K562 (cell line): ENCODE measurements around the gene CD79A. TPM values are rescaled to one million over a fixed set of nuclear protein-coding genes. Genes with fewer than 3 reads are reported as not detected.

Experiments
- ADNP ChIP-seq: fragments of 200-800 bp; sonication (Bioruptor generic); IDR thresholded peaks from 2 replicates; pipeline ENCODE4 v1.6.1; 2016; ENCODE audit warnings: missing genetic modification characterization, missing compliant biosample characterization
- CBX3 ChIP-seq, 2 experiments: IDR thresholded peaks; 1 replicate in 1 of 2; 2 replicates in 1 of 2; pipeline ENCODE4 v1.6.1; 2012; ENCODE audit warnings: inconsistent platforms in 2 of 2, low read length in 2 of 2, borderline replicate concordance in 1 of 2, control low read depth in 1 of 2
- ELF1 ChIP-seq: fragments of 200-800 bp; sonication (Bioruptor generic); IDR thresholded peaks from 2 replicates; pipeline ENCODE4 v1.6.1; 2016; ENCODE audit warnings: missing genetic modification characterization, missing compliant biosample characterization
- ESRRA ChIP-seq: fragments of 450-650 bp; IDR thresholded peaks from 2 replicates; pipeline ENCODE4 v1.6.1; 2014; ENCODE audit warnings: low read depth, mild to moderate bottlenecking, moderate library complexity, borderline replicate concordance
- JUND ChIP-seq, 2 experiments: IDR thresholded peaks; 2 replicates in 1 of 2; 3 replicates in 1 of 2; pipeline ENCODE4 v1.6.1; 2011; ENCODE audit warnings: borderline replicate concordance in 2 of 2, low read depth in 2 of 2, low read length in 2 of 2, improper control_type of control experiment in 1 of 2, missing biosample characterization in 1 of 2, missing genetic modification characterization in 1 of 2, missing genetic modification reagents in 1 of 2
- KHSRP ChIP-seq: fragments of 450-650 bp; IDR thresholded peaks from 2 replicates; pipeline ENCODE4 v1.6.1; 2017
- LARP7 ChIP-seq: fragments of 450-650 bp; IDR thresholded peaks from 2 replicates; pipeline ENCODE4 v1.6.1; 2016
- LCOR ChIP-seq: sonication (generic); formaldehyde crosslinking; IDR thresholded peaks from 2 replicates; pipeline ENCODE4 v1.8.0; 2022; ENCODE audit warnings: mild to moderate bottlenecking, missing genetic modification reagents
- MAFK ChIP-seq: IDR thresholded peaks from 2 replicates; pipeline ENCODE4 v1.6.1; 2011; ENCODE audit warnings: low read length, improper control_type of control experiment
- MTA2 ChIP-seq: fragments of 450-650 bp; IDR thresholded peaks from 2 replicates; pipeline ENCODE4 v1.6.1; 2016; ENCODE audit warnings: low read depth
- NFIX ChIP-seq: fragments of 250-450 bp; sonication (Bioruptor Pico); IDR thresholded peaks from 2 replicates; pipeline ENCODE4 v1.4.0; 2020; ENCODE audit warnings: low read depth, mild to moderate bottlenecking, moderate library complexity
- PHF21A ChIP-seq: fragments of 450-650 bp; IDR thresholded peaks from 2 replicates; pipeline ENCODE4 v1.6.1; 2017; ENCODE audit warnings: low read depth, borderline replicate concordance
- PHF8 ChIP-seq: fragments of 200-600 bp; sonication (generic); IDR thresholded peaks from 2 replicates; pipeline ENCODE4 v1.6.1; 2012; ENCODE audit warnings: mixed run types, mild to moderate bottlenecking, inconsistent platforms, low read length, moderate library complexity, borderline replicate concordance
- TEAD1 ChIP-seq, 2 experiments: fragments of 450-650 bp in 1 of 2; sonication (generic) in 1 of 2; formaldehyde crosslinking; IDR thresholded peaks; 2 replicates each; pipeline versions ENCODE4 v1.4.0 to v1.8.0; 2020 to 2022; ENCODE audit warnings: mild to moderate bottlenecking in 2 of 2, missing genetic modification reagents in 1 of 2
- TOE1 ChIP-seq, 2 experiments: fragments of 450-650 bp in 1 of 2; sonication (generic) in 1 of 2; formaldehyde crosslinking in 1 of 2; IDR thresholded peaks; 2 replicates each; pipeline versions ENCODE4 v1.7.1 to v1.8.0; 2016 to 2022; ENCODE audit warnings: borderline replicate concordance in 2 of 2, mild to moderate bottlenecking in 2 of 2, antibody characterized with exemption in 1 of 2, inconsistent platforms in 1 of 2, low read depth in 1 of 2, missing genetic modification reagents in 1 of 2, moderate library complexity in 1 of 2
- XRCC4 ChIP-seq: IDR thresholded peaks from one replicate; pipeline ENCODE4 v1.6.1; 2011; ENCODE audit not compliant: insufficient read depth, insufficient read length; ENCODE audit errors: extremely low read depth
- ZC3H8 ChIP-seq: fragments of 450-650 bp; IDR thresholded peaks from 2 replicates; pipeline ENCODE4 v1.6.1; 2017
- ZEB2 ChIP-seq: fragments of 450-650 bp; IDR thresholded peaks from 2 replicates; pipeline ENCODE4 v1.6.1; 2016
- ZNF778 ChIP-seq: fragments of 450-650 bp; formaldehyde crosslinking; IDR thresholded peaks from 2 replicates; pipeline ENCODE4 v1.4.0; 2020; ENCODE audit warnings: mild to moderate bottlenecking, moderate library complexity
- ZNF830 ChIP-seq: fragments of 250-450 bp; sonication (Bioruptor Pico); IDR thresholded peaks from 2 replicates; pipeline ENCODE4 v1.5.0; 2021; ENCODE audit warnings: mild to moderate bottlenecking
- polyA plus RNA-seq, 8 experiments: library from polyadenylated mRNA; depleted of rRNA in 4 of 8; stranded (reverse) in 5 of 8; unstranded in 3 of 8; fragments of >200 nt; fragmentation: Nextera tagmentation in 2 of 8; fragmentation: Illumina TruSeq in 1 of 8; extraction: Ambion mirVana in 2 of 8; extraction: Trizol in 1 of 8; gene quantifications; 2 replicates each; pipeline versions ENCODE4 v1.2.1 to v1.2.3, GENCODE V29; 2011 to 2014; ENCODE audit warnings: inconsistent platforms in 1 of 8, missing spikeins in 1 of 8
- total RNA-seq, 7 experiments: library from RNA; depleted of rRNA in 6 of 7; stranded (reverse); fragments of >200 nt in 6 of 7; fragmentation: Illumina TruSeq in 2 of 7; extraction: Trizol in 2 of 7; gene quantifications; 2 replicates each; pipeline versions ENCODE4 v1.2.1 to v1.2.3, GENCODE V29; 2011 to 2021; ENCODE audit warnings: low replicate concordance in 1 of 7
- TF ChIP-seq, protein P1 (sequence below): fragments of 250-450 bp; sonication (Bioruptor Pico); IDR thresholded peaks from 2 replicates; pipeline ENCODE4 v1.4.0; 2020
- TF ChIP-seq, protein P2 (sequence below): fragments of 250-450 bp; sonication (Bioruptor Pico); IDR thresholded peaks from 2 replicates; pipeline ENCODE4 v1.8.0; 2022; ENCODE audit warnings: moderate library complexity, mild to moderate bottlenecking, inconsistent platforms
- TF ChIP-seq, protein P3 (sequence below): fragments of 450-650 bp; formaldehyde crosslinking; IDR thresholded peaks from 2 replicates; pipeline ENCODE4 v1.4.0; 2022; ENCODE audit warnings: missing genetic modification characterization

CD79A gene
- total and polyA plus RNA-seq, 9 of the 15 experiments (the other 6 are each of a cell fraction or from before 2014, with no cell fraction given) = 0.04 to 0.72 (median 0.17) TPM; not detected in 3

DNA sequence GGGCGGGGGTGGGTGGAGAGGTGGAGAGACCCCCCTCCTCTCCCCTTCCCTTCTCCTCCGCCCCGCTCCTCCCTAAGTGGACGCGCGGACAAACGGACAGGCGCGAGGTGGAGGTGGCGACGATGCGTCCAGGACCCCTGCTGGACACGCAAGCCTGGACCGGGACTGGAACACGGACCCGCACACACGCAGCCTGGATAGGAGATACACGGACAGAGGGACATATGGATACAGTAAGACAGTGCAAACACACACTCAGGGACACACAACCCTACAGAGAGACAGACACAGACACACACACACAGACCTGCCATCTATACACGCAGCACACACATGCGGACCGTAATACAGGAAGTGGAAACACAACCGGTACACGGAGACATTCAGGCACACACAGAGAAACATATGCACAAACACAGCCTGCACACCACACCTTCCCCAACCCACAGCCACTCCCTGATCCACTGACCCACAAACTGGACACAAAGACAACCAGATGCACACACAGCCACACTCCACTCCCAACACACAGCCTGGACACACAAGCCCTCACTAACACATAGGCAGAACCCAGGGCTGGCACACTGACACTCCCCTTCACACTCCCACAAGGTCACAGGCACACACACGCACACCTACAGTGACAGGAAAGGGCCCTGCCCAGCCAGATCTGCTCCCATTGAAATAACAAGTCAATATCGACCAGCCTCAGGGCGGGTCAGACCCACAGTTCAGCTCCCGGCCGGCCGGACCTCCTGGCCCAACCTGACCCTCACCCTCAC, 51.9 kb downstream of the CD79A start (continued):
- TF ChIP-seq, protein P1, sequence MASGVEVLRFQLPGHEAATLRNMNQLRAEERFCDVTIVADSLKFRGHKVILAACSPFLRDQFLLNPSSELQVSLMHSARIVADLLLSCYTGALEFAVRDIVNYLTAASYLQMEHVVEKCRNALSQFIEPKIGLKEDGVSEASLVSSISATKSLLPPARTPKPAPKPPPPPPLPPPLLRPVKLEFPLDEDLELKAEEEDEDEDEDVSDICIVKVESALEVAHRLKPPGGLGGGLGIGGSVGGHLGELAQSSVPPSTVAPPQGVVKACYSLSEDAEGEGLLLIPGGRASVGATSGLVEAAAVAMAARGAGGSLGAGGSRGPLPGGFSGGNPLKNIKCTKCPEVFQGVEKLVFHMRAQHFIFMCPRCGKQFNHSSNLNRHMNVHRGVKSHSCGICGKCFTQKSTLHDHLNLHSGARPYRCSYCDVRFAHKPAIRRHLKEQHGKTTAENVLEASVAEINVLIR (CRISPR knock-in tag) = no peak
- peak; percentile 40; the same call in 1 of the 2 replicates for TF ChIP-seq PHF8
- TF ChIP-seq MAFK = 0 out of 2 replicates have a peak, but pooled peaks have one; percentile 5
- no peak for TF ChIP-seq KHSRP
- TF ChIP-seq, protein P2, sequence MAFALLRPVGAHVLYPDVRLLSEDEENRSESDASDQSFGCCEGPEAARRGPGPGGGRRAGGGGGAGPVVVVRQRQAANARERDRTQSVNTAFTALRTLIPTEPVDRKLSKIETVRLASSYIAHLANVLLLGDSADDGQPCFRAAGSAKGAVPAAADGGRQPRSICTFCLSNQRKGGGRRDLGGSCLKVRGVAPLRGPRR (CRISPR knock-in tag) = no peak
- no peak; a peak in 1 of 3 replicates for TF ChIP-seq CBX3 (IDR thresholded peaks at IDR 0.05; ENCODE audit: borderline replicate concordance in 1 of 2, low read length in 2 of 2)
- peak; percentile 55 for TF ChIP-seq TOE1 (IDR thresholded peaks at IDR 0.05; ENCODE audit: borderline replicate concordance)
- TF ChIP-seq TOE1 (CRISPR knock-in tag; IDR thresholded peaks at IDR 0.05; ENCODE audit: borderline replicate concordance, low read depth) = no peak
- no peak for TF ChIP-seq ADNP (tag)
- peak; percentile 95 for TF ChIP-seq LARP7
- no peak for TF ChIP-seq NFIX (CRISPR knock-in tag)
- peak; percentile 58; the same call in 1 of the 2 replicates for TF ChIP-seq ZC3H8
- no peak for TF ChIP-seq ZNF830 (CRISPR knock-in tag)
- TF ChIP-seq ESRRA = peak; percentile 39; the same call in 1 of the 2 replicates
- no peak for TF ChIP-seq ZNF778 (CRISPR knock-in tag)
- TF ChIP-seq LCOR = no peak
- TF ChIP-seq ZEB2 = 0 out of 2 replicates have a peak, but pooled peaks have one; percentile 44
- peak in 1 of 2 experiments; percentile 48; a peak in 1 of 4 replicates for TF ChIP-seq TEAD1 (CRISPR knock-in tag; IDR thresholded peaks at IDR 0.05)
- no peak for TF ChIP-seq PHF21A
- peak; percentile 45 for TF ChIP-seq ELF1
- 0 out of 2 replicates have a peak, but pooled peaks have one; percentile 9 for TF ChIP-seq JUND (IDR thresholded peaks at IDR 0.05; ENCODE audit: borderline replicate concordance, low read depth, low read length)
- peak; percentile 48; the same call in 1 of the 3 replicates for TF ChIP-seq JUND (tag; IDR thresholded peaks at IDR 0.05; ENCODE audit: borderline replicate concordance, low read depth, low read length)
- TF ChIP-seq XRCC4 = no peak
- TF ChIP-seq, protein P3, sequence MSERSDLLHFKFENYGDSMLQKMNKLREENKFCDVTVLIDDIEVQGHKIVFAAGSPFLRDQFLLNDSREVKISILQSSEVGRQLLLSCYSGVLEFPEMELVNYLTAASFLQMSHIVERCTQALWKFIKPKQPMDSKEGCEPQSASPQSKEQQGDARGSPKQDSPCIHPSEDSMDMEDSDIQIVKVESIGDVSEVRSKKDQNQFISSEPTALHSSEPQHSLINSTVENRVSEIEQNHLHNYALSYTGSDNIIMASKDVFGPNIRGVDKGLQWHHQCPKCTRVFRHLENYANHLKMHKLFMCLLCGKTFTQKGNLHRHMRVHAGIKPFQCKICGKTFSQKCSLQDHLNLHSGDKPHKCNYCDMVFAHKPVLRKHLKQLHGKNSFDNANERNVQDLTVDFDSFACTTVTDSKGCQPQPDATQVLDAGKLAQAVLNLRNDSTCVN (CRISPR knock-in tag) = peak; percentile 83; the same call in 1 of the 2 replicates
- TF ChIP-seq MTA2 = peak; percentile 35
